ENCODE measurements around the gene FGR. TPM values are rescaled to one million over a fixed set of nuclear protein-coding genes. Genes with fewer than 3 reads are reported as not detected.

Gene FGR
- total and polyA plus RNA-seq, 9 donors: 1.4 to 2.5 (median 2.0) TPM

GRCh38 chr1:27588256-27589232, 46.4 kb downstream of the FGR start:
- H3K27me3 ChIP-seq (ENCODE audit: control insufficient read depth, insufficient read depth, low read length): no peaks in the 10 kb centered on the region
- H3K4me3 ChIP-seq (ENCODE audit: low read length): no peak overlapping the region
- peaks cover 71% of the 10 kb centered on the region for H3K4me1 ChIP-seq (ENCODE audit: control insufficient read depth, insufficient read depth, low read length)
- DNase-seq: no peak
- WGBS (ENCODE audit: insufficient coverage): 53% methylated on average over 11 of the region's 12 CpGs
- H3K36me3 ChIP-seq (ENCODE audit: control insufficient read depth, insufficient read depth, low read length): peaks cover 67% of the 10 kb centered on the region
- no peaks in the 10 kb centered on the region for H3K9me3 ChIP-seq (replicated peaks; ENCODE audit: control insufficient read depth, low read depth, low read length)
- H3K27ac ChIP-seq (ENCODE audit: low read length): peak overlapping the region; percentile 66

- Histone ChIP-seq H3K36me3 (ENCODE audit: control insufficient read depth, insufficient read depth, low read length) (peaks cover 55% of the 10 kb centered on the region), H3K27me3 (ENCODE audit: control insufficient read depth, insufficient read depth, low read length) (no peaks in the 10 kb centered on the region), H3K27ac (ENCODE audit: low read length) (no peak overlapping the region), H3K4me1 (ENCODE audit: control insufficient read depth, insufficient read depth, low read length) (peaks cover 51% of the 10 kb centered on the region), H3K9me3 (replicated peaks; ENCODE audit: control insufficient read depth, low read depth, low read length) (no peaks in the 10 kb centered on the region), H3K4me3 (ENCODE audit: low read length) (no peak overlapping the region)
- 0% methylated on average over 1 of the region's 3 CpGs for WGBS (ENCODE audit: insufficient coverage)
- DNase-seq: no peak
Measured at GRCh38 chr1:27585684-27586083, 49.3 kb downstream of the FGR start.

GRCh38 chr1:27584453-27584852, 50.5 kb downstream of the FGR start:
- no peaks in the 10 kb centered on the region for H3K27me3 ChIP-seq (ENCODE audit: control insufficient read depth, insufficient read depth, low read length)
- no CpG with 5 or more reads among the region's 3 CpGs for WGBS (ENCODE audit: insufficient coverage)
- H3K4me1 ChIP-seq (ENCODE audit: control insufficient read depth, insufficient read depth, low read length): peaks cover 48% of the 10 kb centered on the region
- no peak overlapping the region for H3K27ac ChIP-seq (ENCODE audit: low read length)
- no peaks in the 10 kb centered on the region for H3K9me3 ChIP-seq (replicated peaks; ENCODE audit: control insufficient read depth, low read depth, low read length)
- DNase-seq: no peak
- H3K36me3 ChIP-seq (ENCODE audit: control insufficient read depth, insufficient read depth, low read length): peaks cover 55% of the 10 kb centered on the region
- H3K4me3 ChIP-seq (ENCODE audit: low read length): no peak overlapping the region

DNA sequence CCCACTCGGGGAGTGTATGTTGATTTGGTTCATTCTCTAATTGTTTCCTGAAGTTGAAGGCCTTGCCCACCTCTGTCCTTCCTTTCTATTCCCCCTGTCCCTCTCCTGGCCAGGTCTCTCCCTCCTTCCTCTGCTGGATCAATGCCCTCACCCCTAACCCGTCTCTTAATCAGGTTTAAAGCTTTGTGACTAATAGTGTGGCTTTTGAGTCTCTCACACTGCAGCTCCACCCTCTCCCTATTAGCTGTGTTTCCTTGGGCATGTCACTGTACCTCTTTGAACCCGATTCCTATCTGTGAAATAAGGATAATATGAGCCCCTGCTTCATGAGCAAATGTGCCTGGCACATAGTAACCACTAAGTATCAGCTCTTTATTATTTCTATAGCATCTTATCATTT, 51.5 kb downstream of the FGR start:
- WGBS (ENCODE audit: insufficient coverage): no CpG with 5 or more reads among the region's 3 CpGs
- Histone ChIP-seq H3K4me3 (ENCODE audit: low read length) (no peak overlapping the region), H3K9me3 (replicated peaks; ENCODE audit: control insufficient read depth, low read depth, low read length) (no peaks in the 10 kb centered on the region), H3K27me3 (ENCODE audit: control insufficient read depth, insufficient read depth, low read length) (no peaks in the 10 kb centered on the region), H3K36me3 (ENCODE audit: control insufficient read depth, insufficient read depth, low read length) (peaks cover 46% of the 10 kb centered on the region), H3K4me1 (ENCODE audit: control insufficient read depth, insufficient read depth, low read length) (peaks cover 42% of the 10 kb centered on the region), H3K27ac (ENCODE audit: low read length) (no peak overlapping the region)
- DNase-seq: no peak

GRCh38 chr1:27581823-27582243, 53.2 kb downstream of the FGR start:
- no peak for DNase-seq
- peaks cover 45% of the 10 kb centered on the region for H3K4me1 ChIP-seq (ENCODE audit: control insufficient read depth, insufficient read depth, low read length)
- H3K27ac ChIP-seq (ENCODE audit: low read length): peak overlapping the region; percentile 25
- peaks cover 31% of the 10 kb centered on the region for H3K36me3 ChIP-seq (ENCODE audit: control insufficient read depth, insufficient read depth, low read length)
- no peak overlapping the region for H3K4me3 ChIP-seq (ENCODE audit: low read length)
- no peaks in the 10 kb centered on the region for H3K9me3 ChIP-seq (replicated peaks; ENCODE audit: control insufficient read depth, low read depth, low read length)
- 60% methylated on average over 6 of the region's 6 CpGs for WGBS (ENCODE audit: insufficient coverage)
- H3K27me3 ChIP-seq (ENCODE audit: control insufficient read depth, insufficient read depth, low read length): no peaks in the 10 kb centered on the region

GRCh38 chr1:27577504-27578188, 57.3 kb downstream of the FGR start:
- 30% methylated on average over 2 of the region's 4 CpGs for WGBS (ENCODE audit: insufficient coverage)
- DNase-seq: peak; percentile 84
- H3K9me3 ChIP-seq (replicated peaks; ENCODE audit: control insufficient read depth, low read depth, low read length): no peaks in the 10 kb centered on the region
- H3K27me3 ChIP-seq (ENCODE audit: control insufficient read depth, insufficient read depth, low read length): no peaks in the 10 kb centered on the region
- H3K27ac ChIP-seq (ENCODE audit: low read length): peak overlapping the region; percentile 92
- H3K36me3 ChIP-seq (ENCODE audit: control insufficient read depth, insufficient read depth, low read length): peaks cover 24% of the 10 kb centered on the region
- H3K4me3 ChIP-seq (ENCODE audit: low read length): no peak overlapping the region
- peaks cover 75% of the 10 kb centered on the region for H3K4me1 ChIP-seq (ENCODE audit: control insufficient read depth, insufficient read depth, low read length)

DNA sequence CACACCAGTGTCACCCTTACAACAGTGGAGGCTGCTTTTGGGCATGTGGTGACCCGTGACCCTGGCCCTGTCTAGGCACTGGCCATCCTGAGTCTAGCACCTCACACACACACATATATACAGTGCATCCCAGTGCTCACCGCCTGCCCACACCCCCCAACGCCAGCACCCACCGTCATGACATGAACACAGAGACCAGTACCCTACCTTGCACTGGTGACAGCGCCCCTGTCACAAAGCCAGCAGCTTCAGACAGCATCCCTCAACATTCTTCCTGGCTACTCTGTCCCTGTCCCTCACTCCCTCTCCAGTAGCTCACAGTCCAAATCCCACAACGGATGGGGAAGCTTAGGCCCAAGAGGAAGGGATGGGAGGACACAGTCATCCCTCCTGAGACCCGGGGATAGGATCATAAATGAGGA, 58.2 kb downstream of the FGR start:
- peak; percentile 34 for DNase-seq
- peak overlapping the region; percentile 1 for H3K4me3 ChIP-seq (ENCODE audit: low read length)
- H3K27ac ChIP-seq (ENCODE audit: low read length): peak overlapping the region; percentile 92
- no peaks in the 10 kb centered on the region for H3K9me3 ChIP-seq (replicated peaks; ENCODE audit: control insufficient read depth, low read depth, low read length)
- 55% methylated on average over 5 of the region's 7 CpGs for WGBS (ENCODE audit: insufficient coverage)
- peaks cover 78% of the 10 kb centered on the region for H3K4me1 ChIP-seq (ENCODE audit: control insufficient read depth, insufficient read depth, low read length)
- H3K36me3 ChIP-seq (ENCODE audit: control insufficient read depth, insufficient read depth, low read length): peaks cover 17% of the 10 kb centered on the region
- H3K27me3 ChIP-seq (ENCODE audit: control insufficient read depth, insufficient read depth, low read length): no peaks in the 10 kb centered on the region

GRCh38 chr1:27575840-27576331, 59.1 kb downstream of the FGR start:
- 4% methylated on average over 38 of the region's 44 CpGs for WGBS (ENCODE audit: insufficient coverage)
- H3K4me3 ChIP-seq (ENCODE audit: low read length): peak overlapping the region; percentile 27
- no peak for DNase-seq
- H3K27me3 ChIP-seq (ENCODE audit: control insufficient read depth, insufficient read depth, low read length): no peaks in the 10 kb centered on the region
- H3K27ac ChIP-seq (ENCODE audit: low read length): peak overlapping the region; percentile 92
- peaks cover 17% of the 10 kb centered on the region for H3K36me3 ChIP-seq (ENCODE audit: control insufficient read depth, insufficient read depth, low read length)
- peaks cover 84% of the 10 kb centered on the region for H3K4me1 ChIP-seq (ENCODE audit: control insufficient read depth, insufficient read depth, low read length)
- H3K9me3 ChIP-seq (replicated peaks; ENCODE audit: control insufficient read depth, low read depth, low read length): no peaks in the 10 kb centered on the region

DNA sequence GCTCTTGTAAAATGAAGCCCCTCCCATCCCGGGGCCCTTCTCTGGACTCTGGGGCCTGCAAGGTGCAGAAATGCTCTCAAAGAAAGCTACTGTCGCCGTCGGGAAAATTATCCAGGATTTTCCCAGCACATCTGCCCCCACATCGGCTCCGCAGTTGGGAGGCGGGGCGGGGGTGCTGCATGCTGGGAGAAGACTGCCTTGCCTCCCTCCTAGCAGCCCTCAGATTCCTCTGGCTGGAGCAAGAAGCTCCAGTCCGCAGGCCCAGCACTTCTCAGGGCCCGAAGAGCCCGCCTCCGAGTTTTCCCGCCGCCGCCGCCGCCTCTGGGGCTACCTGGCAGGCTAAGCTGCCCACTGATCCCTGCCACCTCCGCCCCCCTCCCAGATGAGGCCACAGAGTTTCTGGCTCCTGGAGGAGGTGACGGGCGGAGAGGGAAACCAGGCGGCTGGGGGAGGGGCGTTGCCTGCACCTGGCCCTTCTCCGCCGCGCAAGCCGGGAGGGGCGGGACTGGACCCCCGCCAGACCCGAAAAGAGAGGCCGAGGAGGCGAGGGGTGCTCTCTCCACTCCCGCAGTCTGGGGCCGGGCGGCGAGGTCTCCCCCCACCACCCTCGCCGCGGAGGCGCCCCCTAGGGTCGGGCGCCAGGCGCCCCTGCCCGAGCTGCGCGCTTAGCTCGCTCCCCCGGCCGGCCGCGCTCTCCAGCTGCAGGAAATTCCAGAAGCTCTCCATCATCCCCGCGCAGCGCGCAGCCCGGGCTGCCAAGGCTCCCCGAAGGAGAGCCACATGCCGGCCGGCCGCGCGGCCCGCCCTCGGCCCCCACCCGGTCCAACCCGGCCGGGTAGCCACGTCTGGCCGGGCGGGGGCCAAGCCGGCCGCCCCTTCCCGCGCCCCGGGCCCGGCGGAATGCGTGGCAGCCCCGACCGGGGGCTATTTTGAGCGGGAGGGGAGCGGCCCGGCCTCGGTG, 59.8 kb downstream of the FGR start:
- Histone ChIP-seq H3K4me1 (ENCODE audit: control insufficient read depth, insufficient read depth, low read length) (peaks cover 87% of the 10 kb centered on the region), H3K36me3 (ENCODE audit: control insufficient read depth, insufficient read depth, low read length) (peaks cover 14% of the 10 kb centered on the region), H3K4me3 (ENCODE audit: low read length) (peak overlapping the region; percentile 40), H3K27ac (ENCODE audit: low read length) (peak overlapping the region; percentile 95), H3K27me3 (ENCODE audit: control insufficient read depth, insufficient read depth, low read length) (no peaks in the 10 kb centered on the region), H3K9me3 (replicated peaks; ENCODE audit: control insufficient read depth, low read depth, low read length) (no peaks in the 10 kb centered on the region)
- 3% methylated on average over 66 of the region's 83 CpGs for WGBS (ENCODE audit: insufficient coverage)
- peak; percentile 96 for DNase-seq
